ENCODE data around the gene TPX2.
A peak's percentile ranks its signal among the peaks of the same experiment; 100 is the strongest.

Gene TPX2

GRCh38 chr20:31701591-31701990 lies 37.5 kb upstream of the TPX2 start:
- Mint-ChIP-seq H3K27ac (peak overlapping the region; percentile 42 to 46), H3K4me3 (peak overlapping the region in 1 of 2 donors; percentile 40), H3K27me3 (no peaks in the 10 kb centered on the region), H3K9me3 (no peaks in the 10 kb centered on the region), H3K4me1 (peaks cover 88% of the 10 kb centered on the region)
- DNase-seq (no peak), ATAC-seq (no peak)

- Mint-ChIP-seq H3K4me1 (peaks cover 91% of the 10 kb centered on the region), H3K9me3 (no peaks in the 10 kb centered on the region), H3K27ac (no peak overlapping the region), H3K4me3 (no peak overlapping the region), H3K27me3 (no peaks in the 10 kb centered on the region)
- DNase-seq (no peak), ATAC-seq (no peak)
Observed at GRCh38 chr20:31704225-31705119, 34.6 kb upstream of the TPX2 start.

- no peak for ATAC-seq
- DNase-seq: no peak
- peaks cover 90% of the 10 kb centered on the region for H3K4me1 Mint-ChIP-seq
- no peak overlapping the region for H3K27ac Mint-ChIP-seq
- no peak overlapping the region for H3K4me3 Mint-ChIP-seq
- no peaks in the 10 kb centered on the region for H3K27me3 Mint-ChIP-seq
- H3K9me3 Mint-ChIP-seq: no peaks in the 10 kb centered on the region
Observed at GRCh38 chr20:31705191-31705590, 33.9 kb upstream of the TPX2 start.

GRCh38 chr20:31705598-31706597 lies 33.2 kb upstream of the TPX2 start:
- Mint-ChIP-seq H3K4me3 (no peak overlapping the region), H3K27me3 (no peaks in the 10 kb centered on the region), H3K9me3 (no peaks in the 10 kb centered on the region), H3K4me1 (peaks cover 90% of the 10 kb centered on the region), H3K27ac (peak overlapping the region in 1 of 2 donors; percentile 49)
- ATAC-seq: peak; percentile 23
- DNase-seq: no peak

GRCh38 chr20:31706607-31707257 lies 32.4 kb upstream of the TPX2 start:
- no peaks in the 10 kb centered on the region for H3K9me3 Mint-ChIP-seq
- ATAC-seq (no peak), DNase-seq (no peak)
- H3K4me3 Mint-ChIP-seq: no peak overlapping the region
- no peaks in the 10 kb centered on the region for H3K27me3 Mint-ChIP-seq
- peaks cover 90% of the 10 kb centered on the region for H3K4me1 Mint-ChIP-seq
- peak overlapping the region; percentile 49 to 55 for H3K27ac Mint-ChIP-seq

- H3K27me3 Mint-ChIP-seq: no peaks in the 10 kb centered on the region
- DNase-seq: no peak
- H3K9me3 Mint-ChIP-seq: no peaks in the 10 kb centered on the region
- ATAC-seq: no peak
- no peak overlapping the region for H3K27ac Mint-ChIP-seq
- H3K4me3 Mint-ChIP-seq: no peak overlapping the region
- H3K4me1 Mint-ChIP-seq: peaks cover 89% of the 10 kb centered on the region
Observed at GRCh38 chr20:31707258-31707615, 31.9 kb upstream of the TPX2 start.

GRCh38 chr20:31707994-31708735 lies 30.9 kb upstream of the TPX2 start:
- DNase-seq (no peak), ATAC-seq (peak; percentile 48)
- H3K27me3 Mint-ChIP-seq: no peaks in the 10 kb centered on the region
- H3K4me3 Mint-ChIP-seq: no peak overlapping the region
- peaks cover 95% of the 10 kb centered on the region for H3K4me1 Mint-ChIP-seq
- no peak overlapping the region for H3K27ac Mint-ChIP-seq
- no peaks in the 10 kb centered on the region for H3K9me3 Mint-ChIP-seq

- no peaks in the 10 kb centered on the region for H3K9me3 Mint-ChIP-seq
Observed at GRCh38 chr20:31708736-31709534, 30.2 kb upstream of the TPX2 start.

GRCh38 chr20:31709939-31710338 lies 29.2 kb upstream of the TPX2 start:
- Mint-ChIP-seq H3K4me3 (peak overlapping the region in 1 of 2 donors; percentile 28), H3K27ac (peak overlapping the region in 1 of 2 donors; percentile 8), H3K27me3 (no peaks in the 10 kb centered on the region), H3K4me1 (peaks cover 98% of the 10 kb centered on the region), H3K9me3 (no peaks in the 10 kb centered on the region)
- no peak for ATAC-seq
- no peak for DNase-seq

More at GRCh38 chr20:31708736-31709534, 30.2 kb upstream of the TPX2 start:
- DNase-seq (no peak), ATAC-seq (no peak)
- Mint-ChIP-seq H3K4me1 (peaks cover 97% of the 10 kb centered on the region), H3K27me3 (no peaks in the 10 kb centered on the region), H3K27ac (peak overlapping the region; percentile 28 to 63), H3K4me3 (peak overlapping the region; percentile 31 to 32)

- ATAC-seq: no peak
Observed at GRCh38 chr20:31710423-31711108, 28.5 kb upstream of the TPX2 start.

GRCh38 chr20:31711179-31712111 lies 27.6 kb upstream of the TPX2 start:
- Mint-ChIP-seq H3K27me3 (no peaks in the 10 kb centered on the region), H3K4me1 (peaks cover 98% of the 10 kb centered on the region), H3K4me3 (peak overlapping the region; percentile 44 to 91), H3K9me3 (no peaks in the 10 kb centered on the region), H3K27ac (peak overlapping the region in 1 of 2 donors; percentile 78)
- no peak for ATAC-seq
- no peak for DNase-seq

More at GRCh38 chr20:31710423-31711108, 28.5 kb upstream of the TPX2 start:
- peaks cover 98% of the 10 kb centered on the region for H3K4me1 Mint-ChIP-seq
- peak overlapping the region in 1 of 2 donors; percentile 58 for H3K4me3 Mint-ChIP-seq
- no peak for DNase-seq
- H3K27me3 Mint-ChIP-seq: no peaks in the 10 kb centered on the region
- peak overlapping the region in 1 of 2 donors; percentile 92 for H3K27ac Mint-ChIP-seq
- H3K9me3 Mint-ChIP-seq: no peaks in the 10 kb centered on the region

- Mint-ChIP-seq H3K4me1 (peaks cover 98% of the 10 kb centered on the region), H3K4me3 (peak overlapping the region; percentile 81 to 91), H3K27ac (peak overlapping the region in 1 of 2 donors; percentile 63), H3K9me3 (no peaks in the 10 kb centered on the region), H3K27me3 (no peaks in the 10 kb centered on the region)
- ATAC-seq (no peak), DNase-seq (no peak)
Observed at GRCh38 chr20:31712112-31712553, 27.0 kb upstream of the TPX2 start.

All from stimulated activated naive CD8-positive, alpha-beta T cell treated with anti-CD3 and anti-CD28 coated beads, Interleukin-15, amount 100 ng/mL, for 72 hours (primary cell).